DOHH2 (cell line): ENCODE measurements around the gene PNO1.

ENCODE experiments used
- EZH2phosphoT487 ChIP-seq: fragments of 200-600 bp; sonication (generic); IDR thresholded peaks from 2 replicates; pipeline ENCODE4 v1.6.1; 2017; ENCODE audit warnings: borderline replicate concordance, mild to moderate bottlenecking, antibody characterized with exemption, low read length, moderate library complexity, mixed read lengths
- TF ChIP-seq, protein P1 (sequence below): fragments of 200-600 bp; sonication (generic); IDR thresholded peaks from one replicate; pipeline ENCODE4 v1.5.1; 2014; ENCODE audit warnings: antibody characterized with exemption, mild to moderate bottlenecking, low read depth, low read length; ENCODE audit not compliant: poor library complexity, severe bottlenecking

DNA sequence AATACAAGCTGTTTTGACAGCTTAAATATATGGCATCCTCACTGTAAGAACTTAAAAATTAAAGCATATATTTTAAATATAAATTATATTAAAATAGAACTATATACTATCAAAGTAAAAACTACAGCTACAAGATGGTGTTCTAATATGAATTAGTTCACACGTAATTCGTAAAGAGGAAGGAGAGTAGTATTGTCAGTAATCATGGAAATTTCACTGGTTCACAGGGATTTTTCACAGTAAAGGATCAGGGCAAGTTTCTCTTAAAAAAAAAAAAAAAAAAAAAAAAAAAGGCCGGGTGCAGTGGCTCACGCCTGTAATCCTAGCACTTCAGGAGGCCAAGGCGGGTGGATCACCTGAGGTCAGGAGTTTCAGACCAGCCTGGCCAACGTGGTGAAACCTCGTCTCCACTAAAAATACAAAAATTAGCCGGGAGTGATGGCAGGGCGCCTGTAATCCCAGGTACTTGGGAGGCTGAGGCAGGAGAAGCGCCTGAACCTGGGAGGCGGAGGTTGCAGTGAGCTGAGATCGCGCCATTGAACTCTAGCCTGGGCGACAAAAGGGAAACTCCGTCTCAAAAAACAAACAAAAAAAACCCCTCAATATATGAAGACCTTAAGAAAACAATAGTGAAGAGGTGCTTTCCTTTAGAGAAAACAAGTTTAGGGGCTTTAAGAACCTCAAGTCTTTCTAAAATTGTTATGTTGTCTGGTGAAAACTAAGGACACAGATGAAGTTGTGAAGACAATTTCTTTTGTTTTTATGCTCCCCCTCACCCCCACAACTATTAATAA is 32.5 kb downstream of the PNO1 start:
- TF ChIP-seq, protein P1, sequence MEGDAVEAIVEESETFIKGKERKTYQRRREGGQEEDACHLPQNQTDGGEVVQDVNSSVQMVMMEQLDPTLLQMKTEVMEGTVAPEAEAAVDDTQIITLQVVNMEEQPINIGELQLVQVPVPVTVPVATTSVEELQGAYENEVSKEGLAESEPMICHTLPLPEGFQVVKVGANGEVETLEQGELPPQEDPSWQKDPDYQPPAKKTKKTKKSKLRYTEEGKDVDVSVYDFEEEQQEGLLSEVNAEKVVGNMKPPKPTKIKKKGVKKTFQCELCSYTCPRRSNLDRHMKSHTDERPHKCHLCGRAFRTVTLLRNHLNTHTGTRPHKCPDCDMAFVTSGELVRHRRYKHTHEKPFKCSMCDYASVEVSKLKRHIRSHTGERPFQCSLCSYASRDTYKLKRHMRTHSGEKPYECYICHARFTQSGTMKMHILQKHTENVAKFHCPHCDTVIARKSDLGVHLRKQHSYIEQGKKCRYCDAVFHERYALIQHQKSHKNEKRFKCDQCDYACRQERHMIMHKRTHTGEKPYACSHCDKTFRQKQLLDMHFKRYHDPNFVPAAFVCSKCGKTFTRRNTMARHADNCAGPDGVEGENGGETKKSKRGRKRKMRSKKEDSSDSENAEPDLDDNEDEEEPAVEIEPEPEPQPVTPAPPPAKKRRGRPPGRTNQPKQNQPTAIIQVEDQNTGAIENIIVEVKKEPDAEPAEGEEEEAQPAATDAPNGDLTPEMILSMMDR: no peak
- TF ChIP-seq EZH2phosphoT487: no peak
